ENCODE data around the gene SERGEF. TPM values are rescaled to one million over a fixed set of nuclear protein-coding genes. Genes with fewer than 3 reads are reported as not detected.

The SERGEF gene
- total and polyA plus RNA-seq, 11 donors = 11.6 to 55.0 (median 22.1) TPM

GRCh38 chr11:17767914-17768313 is 244.9 kb downstream of the SERGEF start:
- no peak for TF ChIP-seq POLR2A (IDR thresholded peaks at IDR 0.05)
- TF ChIP-seq CTCF (IDR thresholded peaks at IDR 0.05) = no peak
- no peaks in the 10 kb centered on the region for H3K4me1 ChIP-seq
- DNase-seq (peak in 1 of 5 donors; percentile 5), ATAC-seq (no peak)
- no peaks in the 10 kb centered on the region for H3K36me3 ChIP-seq
- intact Hi-C loops (cut with DNase I) = loop anchor here in 1 of 10 donors (10.0 kb wide), 1 partner anchor 77 kb away; no protein-coding TSS in a partner anchor
- WGBS, 4 donors = 91 to 95% (median 94%) methylated on average over 2 of the region's 2 CpGs
- H3K27me3 ChIP-seq = no peaks in the 10 kb centered on the region
- no peak overlapping the region for H3K27ac ChIP-seq
- H3K9me3 ChIP-seq = no peaks in the 10 kb centered on the region
- H3K4me3 ChIP-seq = no peak overlapping the region

- 64 to 76% (median 71%) methylated on average over 7 of the region's 7 CpGs for WGBS, 4 donors
- H3K27ac ChIP-seq = no peak overlapping the region
- ATAC-seq = no peak
- intact Hi-C loops (cut with DNase I) = loop anchor here in 1 of 10 donors (10.0 kb wide), 1 partner anchor 77 kb away; no protein-coding TSS in a partner anchor
- H3K27me3 ChIP-seq = no peaks in the 10 kb centered on the region
- TF ChIP-seq CTCF (IDR thresholded peaks at IDR 0.05) = no peak
- TF ChIP-seq POLR2A (IDR thresholded peaks at IDR 0.05) = no peak
- no peaks in the 10 kb centered on the region for H3K4me1 ChIP-seq
- H3K4me3 ChIP-seq = no peak overlapping the region
- no peaks in the 10 kb centered on the region for H3K36me3 ChIP-seq
- no peaks in the 10 kb centered on the region for H3K9me3 ChIP-seq
- DNase-seq = peak in 1 of 5 donors; percentile 13
Observed at GRCh38 chr11:17767301-17767885, 245.5 kb downstream of the SERGEF start.

- intact Hi-C loops (cut with DNase I) = loop anchor here in 1 of 10 donors (10.0 kb wide), 1 partner anchor 78 kb away; no protein-coding TSS in a partner anchor
- WGBS, 4 donors = 76 to 93% (median 81%) methylated on average over 4 to 5 of the region's 5 CpGs
- Histone ChIP-seq H3K9me3 (no peaks in the 10 kb centered on the region), H3K27ac (no peak overlapping the region), H3K4me1 (no peaks in the 10 kb centered on the region), H3K27me3 (no peaks in the 10 kb centered on the region), H3K4me3 (no peak overlapping the region), H3K36me3 (no peaks in the 10 kb centered on the region)
- ATAC-seq = no peak
- DNase-seq = peak in 1 of 5 donors; percentile 6
- no peak for TF ChIP-seq CTCF (IDR thresholded peaks at IDR 0.05)
- TF ChIP-seq POLR2A (IDR thresholded peaks at IDR 0.05) = no peak
Observed at GRCh38 chr11:17766590-17766989, 246.3 kb downstream of the SERGEF start.

- Histone ChIP-seq H3K4me3 (no peak overlapping the region), H3K4me1 (no peaks in the 10 kb centered on the region), H3K9me3 (no peaks in the 10 kb centered on the region), H3K27ac (no peak overlapping the region), H3K36me3 (no peaks in the 10 kb centered on the region), H3K27me3 (no peaks in the 10 kb centered on the region)
- DNase-seq (peak in 1 of 5 donors; percentile 12), ATAC-seq (no peak)
- TF ChIP-seq CTCF (IDR thresholded peaks at IDR 0.05) (no peak), POLR2A (IDR thresholded peaks at IDR 0.05) (no peak)
- intact Hi-C loops (cut with DNase I) = loop anchor here in 1 of 10 donors (10.0 kb wide), 1 partner anchor 79 kb away; no protein-coding TSS in a partner anchor
- WGBS, 4 donors = 86 to 100% (median 93%) methylated on average over 8 of the region's 8 CpGs
Observed at GRCh38 chr11:17766073-17766359, 246.8 kb downstream of the SERGEF start.

All from heart left ventricle (tissue), 16 donors.